Activated CD4-positive, alpha-beta T cell treated with anti-CD3 and anti-CD28 coated beads, Interleukin-2, Interleukin-6, amounts not matched to agents 100 ng/mL and 50 ng/mL, durations not matched to agents 16 hours and 8 hours (primary cell): ENCODE measurements around the gene BABAM2.
"Not testable (repeated sequence)": the region's sequence is repeated elsewhere in the genome, so short reads cannot be mapped to it uniquely, and the experiment has no call there.

Experiments used
- DNase-seq: peaks from one replicate; pipeline ENCODE4 v3.0.0-alpha.2; 2020

Gene BABAM2

GRCh38 chr2:28084564-28084963 is 194.0 kb downstream of the BABAM2 start:
- no peak for DNase-seq

- DNase-seq: no peak
Measured at GRCh38 chr2:28085201-28085600, 194.7 kb downstream of the BABAM2 start.

GRCh38 chr2:28086611-28087010 is 196.1 kb downstream of the BABAM2 start:
- no peak for DNase-seq

- DNase-seq: no peak
Measured at GRCh38 chr2:28088970-28089369, 198.4 kb downstream of the BABAM2 start.

GRCh38 chr2:28089486-28089885 is 199.0 kb downstream of the BABAM2 start:
- DNase-seq: no peak

- DNase-seq: no peak
Measured at GRCh38 chr2:28093308-28093707, 202.8 kb downstream of the BABAM2 start.

- no peak for DNase-seq
Measured at GRCh38 chr2:28093768-28094167, 203.2 kb downstream of the BABAM2 start.

GRCh38 chr2:28094739-28095138 is 204.2 kb downstream of the BABAM2 start:
- no peak for DNase-seq

- no peak for DNase-seq
Measured at GRCh38 chr2:28095622-28096021, 205.1 kb downstream of the BABAM2 start.

GRCh38 chr2:28096421-28096820 is 205.9 kb downstream of the BABAM2 start:
- no peak for DNase-seq

GRCh38 chr2:28098501-28099225 is 208.1 kb downstream of the BABAM2 start:
- DNase-seq: no peak

- no peak for DNase-seq
Measured at GRCh38 chr2:28101123-28101522, 210.6 kb downstream of the BABAM2 start.

- no peak for DNase-seq
Measured at GRCh38 chr2:28101892-28102291, 211.4 kb downstream of the BABAM2 start.

GRCh38 chr2:28102455-28102874 is 211.9 kb downstream of the BABAM2 start:
- DNase-seq: peak; percentile 9

- DNase-seq: no peak
Measured at GRCh38 chr2:28103611-28104010, 213.1 kb downstream of the BABAM2 start.

- no peak for DNase-seq
Measured at GRCh38 chr2:28108143-28108542, 217.6 kb downstream of the BABAM2 start.

- not testable (repeated sequence) for DNase-seq
Measured at GRCh38 chr2:28113771-28114170, 223.2 kb downstream of the BABAM2 start.

GRCh38 chr2:28117104-28117596 is 226.6 kb downstream of the BABAM2 start:
- DNase-seq: no peak

- no peak for DNase-seq
Measured at GRCh38 chr2:28119631-28120030, 229.1 kb downstream of the BABAM2 start.

GRCh38 chr2:28128281-28128950 is 237.9 kb downstream of the BABAM2 start:
- no peak for DNase-seq

- DNase-seq: no peak
Measured at GRCh38 chr2:28129955-28130695, 239.6 kb downstream of the BABAM2 start.

- DNase-seq: no peak
Measured at GRCh38 chr2:28133778-28134177, 243.2 kb downstream of the BABAM2 start.

GRCh38 chr2:28134262-28134812 is 243.8 kb downstream of the BABAM2 start:
- DNase-seq: no peak
